Measurements from ENCODE around the gene GATA3.
A peak's percentile ranks its signal among the peaks of the same experiment; 100 is the strongest.

The GATA3 gene

DNA sequence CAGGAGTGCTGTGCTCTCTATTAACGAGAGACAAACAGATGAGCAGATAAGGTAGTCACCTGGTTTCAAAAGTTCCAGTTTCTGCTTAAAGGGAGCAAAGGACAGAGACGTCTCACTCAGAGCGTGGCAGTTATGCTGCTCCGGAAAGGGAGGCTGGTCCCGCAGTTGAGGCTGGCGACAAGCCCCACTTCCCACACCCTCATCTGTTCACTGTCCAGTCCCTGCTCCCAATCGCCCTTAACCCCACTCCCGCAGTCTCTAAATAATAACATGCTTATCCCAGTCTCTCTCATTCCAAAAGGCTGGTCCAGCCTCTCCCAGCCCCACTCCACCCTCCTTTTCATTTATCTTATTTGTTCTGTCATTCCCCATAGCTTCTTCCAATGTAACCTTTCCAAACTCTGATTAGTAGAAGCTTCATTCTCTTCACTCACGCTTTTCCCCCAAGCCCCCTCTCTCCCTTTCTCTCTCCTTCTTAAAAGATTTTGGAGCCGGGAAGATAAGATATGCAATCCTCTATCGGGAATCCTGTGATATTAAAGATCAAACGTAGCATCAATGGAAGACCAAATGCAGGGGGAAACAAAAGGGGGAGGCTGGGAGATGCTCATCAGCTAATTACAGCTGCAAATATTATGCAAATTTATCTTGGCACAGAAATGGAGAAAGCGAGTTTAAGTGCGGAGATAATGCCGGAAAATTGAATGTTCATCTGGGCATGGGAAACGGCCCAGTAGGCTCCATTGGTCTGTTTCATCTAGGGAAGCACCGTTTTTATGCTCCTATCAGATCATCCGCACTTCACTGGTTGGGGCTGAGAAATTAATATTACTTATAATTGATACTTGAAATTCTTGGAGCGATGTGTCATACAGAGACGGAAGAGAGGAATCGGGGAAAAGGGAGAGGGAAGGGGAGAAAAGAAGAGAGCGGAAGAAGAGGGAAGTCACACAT is 16.3 kb upstream of the GATA3 start:
- DNase-seq (ENCODE audit: low spot score) = no peak

DNA sequence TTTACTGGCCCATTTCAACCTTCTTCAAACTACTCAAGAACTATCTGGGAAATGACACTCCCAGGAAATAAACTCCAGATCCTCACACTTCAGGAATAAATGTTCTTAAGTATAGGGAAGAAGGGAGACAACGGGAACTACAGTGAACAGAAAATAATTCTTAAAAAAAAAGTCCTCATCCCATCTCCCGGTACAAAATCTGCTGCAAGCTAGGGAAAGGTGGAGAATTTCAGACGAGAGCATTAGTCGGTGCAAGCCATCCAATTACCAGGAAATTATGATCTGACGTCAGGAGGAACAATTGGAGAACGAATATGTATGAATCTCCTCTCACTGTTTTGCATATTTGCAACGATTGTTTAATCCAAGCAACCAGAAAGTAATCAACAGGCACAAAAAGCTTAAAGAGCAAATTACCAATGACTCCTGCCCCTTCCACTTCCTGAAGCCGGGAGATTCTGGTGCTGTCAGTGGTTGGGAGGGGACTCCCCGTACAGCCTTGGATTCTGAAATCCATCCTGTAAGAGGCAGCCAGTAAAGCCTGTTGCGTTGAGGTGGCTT is 15.1 kb upstream of the GATA3 start:
- DNase-seq (ENCODE audit: low spot score) = no peak

DNA sequence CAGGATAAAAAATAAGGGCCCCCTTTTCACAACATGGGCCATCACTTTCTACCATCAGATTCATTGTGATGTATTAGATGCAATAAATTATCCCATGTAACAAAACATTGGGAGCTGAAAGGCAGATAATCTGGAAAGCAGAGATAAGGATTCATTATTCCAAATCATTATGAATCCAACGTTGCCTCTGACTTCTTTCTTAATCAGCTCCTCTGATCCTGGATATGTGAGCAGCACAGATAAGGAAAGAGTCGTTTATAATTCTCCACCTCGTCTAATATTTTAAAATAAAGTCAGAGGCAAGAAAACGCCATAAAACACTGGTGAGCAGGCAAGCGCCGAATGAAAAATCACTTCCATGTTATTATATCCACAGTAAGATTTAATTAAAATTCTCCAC is 13.8 kb upstream of the GATA3 start:
- DNase-seq (ENCODE audit: low spot score) = no peak

DNA sequence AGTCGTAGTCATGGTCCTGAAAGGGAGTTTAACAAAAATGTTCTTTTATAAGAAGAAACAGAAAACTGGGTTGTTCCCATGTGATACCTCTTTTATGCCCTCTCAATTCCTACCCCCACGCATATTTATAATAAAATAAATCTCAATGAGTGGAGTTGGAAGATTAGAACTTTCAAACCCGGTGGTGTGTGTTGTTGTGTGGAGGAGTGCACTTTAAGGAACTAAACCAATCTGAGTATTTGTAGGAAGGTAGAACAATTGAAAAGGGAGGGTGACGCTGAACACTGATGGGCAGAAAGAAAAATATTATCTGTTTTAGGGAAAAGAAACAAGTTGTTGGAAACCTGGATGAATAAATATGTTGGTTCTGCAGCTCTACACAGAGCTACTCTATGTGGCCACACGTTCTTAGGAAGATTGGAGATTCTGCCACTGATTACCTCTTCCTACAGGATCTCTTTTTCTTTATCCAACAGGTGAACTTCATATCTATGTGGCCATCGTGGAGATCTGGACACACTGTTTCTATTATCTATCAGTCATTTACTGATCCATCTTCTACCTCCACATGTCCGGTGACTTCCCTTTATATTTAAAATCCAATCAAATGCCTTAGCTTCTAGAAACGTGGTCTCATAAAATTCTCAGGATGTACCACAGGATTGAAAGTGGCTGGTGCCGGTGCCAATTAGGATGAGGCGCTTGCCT is 13.1 kb upstream of the GATA3 start:
- no peak for DNase-seq (ENCODE audit: low spot score)

DNA sequence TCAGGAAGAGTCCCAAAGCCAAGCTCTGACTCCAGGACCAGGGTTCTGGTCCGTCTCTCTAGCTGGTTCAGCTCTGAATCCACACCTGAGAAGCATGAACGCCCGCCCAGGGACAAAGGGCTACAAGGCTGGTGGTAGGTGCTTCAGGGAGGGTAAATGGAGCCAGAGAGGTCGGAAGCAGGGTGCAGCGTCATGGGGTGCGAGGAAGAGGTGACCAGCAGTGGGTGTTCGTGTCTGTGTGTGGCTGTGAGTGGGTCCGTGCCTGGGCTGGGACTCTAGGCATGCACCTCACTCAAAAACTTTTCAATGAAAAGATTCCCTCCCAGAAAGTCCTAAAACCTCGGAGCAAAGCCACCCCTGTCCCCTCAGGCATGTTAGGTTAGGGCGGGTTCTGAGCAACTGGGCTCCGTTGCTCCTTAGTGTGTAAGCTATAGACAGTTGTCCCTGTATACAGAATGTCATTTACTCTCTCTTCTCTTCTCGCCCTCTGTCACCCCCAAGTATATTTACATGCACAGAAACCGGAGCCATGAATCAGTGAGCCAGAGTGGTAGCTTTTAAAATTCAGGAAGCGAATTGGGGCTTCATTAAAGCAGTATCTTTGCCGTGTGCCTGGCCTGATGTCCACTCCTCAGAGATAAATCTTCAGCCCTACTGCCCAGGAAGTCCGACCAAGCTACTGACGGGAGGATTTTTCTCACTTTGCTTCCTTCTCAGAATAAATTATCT is 12.3 kb upstream of the GATA3 start:
- no peak for DNase-seq (ENCODE audit: low spot score)

DNA sequence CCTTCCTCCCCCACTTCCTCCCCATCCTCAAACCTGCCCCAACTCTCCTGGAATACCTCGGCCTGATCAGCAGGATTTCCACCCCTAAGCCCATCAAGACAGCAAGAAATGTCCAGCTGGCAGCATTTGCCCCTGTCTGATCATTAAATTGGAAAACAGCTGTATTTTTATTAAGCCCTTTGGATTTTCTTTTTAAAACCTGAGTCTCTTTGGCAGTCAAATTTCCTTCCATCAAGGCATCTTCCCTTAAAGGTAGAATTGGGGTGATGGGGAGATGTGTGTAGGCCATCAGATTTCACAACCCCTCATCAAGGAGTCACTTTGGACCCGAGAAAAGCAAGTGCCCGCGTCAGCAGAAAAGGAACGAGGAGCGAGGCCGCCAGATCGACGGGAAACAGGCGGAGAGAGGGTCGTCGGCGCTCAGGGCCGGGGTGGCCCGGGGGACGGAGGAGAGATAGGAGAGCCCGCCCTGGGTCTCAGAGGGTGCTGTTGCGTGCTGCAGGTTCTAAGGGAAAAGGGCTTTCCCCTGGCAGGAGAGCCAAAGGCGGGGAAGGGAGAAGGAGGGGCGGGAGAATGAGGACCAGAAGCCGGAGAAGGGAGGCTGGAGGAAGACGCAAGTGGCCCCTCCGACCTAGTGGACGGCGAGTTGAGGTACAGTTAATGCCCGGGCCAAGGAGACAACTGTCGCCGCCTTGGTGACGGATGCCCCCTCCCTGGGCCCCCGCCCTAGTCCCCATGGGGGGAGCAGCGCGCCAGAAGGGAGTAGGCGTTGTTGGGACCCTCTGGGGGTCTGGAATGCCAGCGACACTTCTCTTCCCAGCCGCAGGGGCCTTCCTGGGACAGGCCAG is 11.5 kb upstream of the GATA3 start:
- DNase-seq (ENCODE audit: low spot score) = no peak

DNA sequence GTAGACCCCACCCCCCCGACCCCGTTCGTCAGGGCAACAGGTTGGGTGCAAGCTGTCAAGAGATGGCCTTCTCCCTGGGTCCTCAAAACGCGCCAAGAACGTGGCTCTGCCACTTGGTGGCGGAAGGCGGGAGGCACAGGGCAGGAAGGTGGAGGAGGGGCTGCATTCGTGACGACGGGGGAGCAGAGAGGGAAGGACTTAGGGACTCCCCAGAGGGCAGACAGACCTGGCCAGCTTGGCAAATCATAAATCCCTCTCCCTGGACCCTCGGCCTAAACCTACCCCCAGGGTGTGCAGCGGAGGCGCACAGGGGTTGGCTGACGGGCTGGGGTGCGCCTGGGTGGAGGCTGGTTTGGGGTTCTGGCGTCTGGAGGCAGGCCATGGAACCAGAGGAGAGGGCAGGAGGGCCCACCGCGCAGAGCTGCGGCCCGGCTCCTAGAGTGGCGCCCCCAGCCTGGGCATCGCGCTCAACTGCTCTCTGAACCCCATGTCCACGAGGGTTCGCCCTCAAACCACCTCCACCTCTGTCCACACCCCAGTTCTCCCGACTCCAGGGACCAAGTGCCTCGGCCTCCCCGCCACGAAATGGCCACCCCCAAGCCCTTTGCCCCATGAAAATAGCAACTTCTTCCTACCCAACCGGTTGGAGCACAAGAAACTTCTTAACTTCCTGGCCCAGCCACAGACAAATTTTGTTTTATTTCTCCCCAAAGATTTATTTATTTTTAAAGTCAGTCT is 10.8 kb upstream of the GATA3 start:
- DNase-seq (ENCODE audit: low spot score) = no peak

DNA sequence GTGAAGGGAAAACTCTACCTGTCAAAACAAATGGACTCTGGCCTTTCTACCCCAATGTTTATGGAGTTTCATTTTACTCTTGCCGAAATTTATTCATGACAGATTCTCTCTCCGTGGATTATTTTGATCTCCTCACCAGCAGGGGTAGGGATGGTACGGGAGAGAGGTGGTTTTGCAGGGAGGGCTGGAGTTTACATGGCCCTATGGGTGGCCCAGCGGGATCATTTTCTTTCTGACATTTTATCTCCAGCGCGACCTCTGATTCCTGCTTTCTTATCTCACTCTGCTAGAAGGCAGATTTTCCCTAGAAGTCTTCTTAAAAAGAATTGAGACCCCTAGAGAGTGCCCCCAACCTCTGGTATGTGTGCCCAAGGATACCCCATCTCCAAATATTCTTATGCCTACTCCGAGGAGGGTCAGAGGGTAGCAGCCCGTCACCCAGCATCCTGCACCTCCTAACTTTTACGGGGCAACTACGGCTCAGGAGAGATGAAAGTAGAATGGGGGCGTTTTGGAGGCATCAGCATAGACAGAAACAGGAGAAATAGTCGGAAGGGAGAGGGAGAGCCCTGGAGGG is 10.1 kb upstream of the GATA3 start:
- no peak for DNase-seq (ENCODE audit: low spot score)

DNA sequence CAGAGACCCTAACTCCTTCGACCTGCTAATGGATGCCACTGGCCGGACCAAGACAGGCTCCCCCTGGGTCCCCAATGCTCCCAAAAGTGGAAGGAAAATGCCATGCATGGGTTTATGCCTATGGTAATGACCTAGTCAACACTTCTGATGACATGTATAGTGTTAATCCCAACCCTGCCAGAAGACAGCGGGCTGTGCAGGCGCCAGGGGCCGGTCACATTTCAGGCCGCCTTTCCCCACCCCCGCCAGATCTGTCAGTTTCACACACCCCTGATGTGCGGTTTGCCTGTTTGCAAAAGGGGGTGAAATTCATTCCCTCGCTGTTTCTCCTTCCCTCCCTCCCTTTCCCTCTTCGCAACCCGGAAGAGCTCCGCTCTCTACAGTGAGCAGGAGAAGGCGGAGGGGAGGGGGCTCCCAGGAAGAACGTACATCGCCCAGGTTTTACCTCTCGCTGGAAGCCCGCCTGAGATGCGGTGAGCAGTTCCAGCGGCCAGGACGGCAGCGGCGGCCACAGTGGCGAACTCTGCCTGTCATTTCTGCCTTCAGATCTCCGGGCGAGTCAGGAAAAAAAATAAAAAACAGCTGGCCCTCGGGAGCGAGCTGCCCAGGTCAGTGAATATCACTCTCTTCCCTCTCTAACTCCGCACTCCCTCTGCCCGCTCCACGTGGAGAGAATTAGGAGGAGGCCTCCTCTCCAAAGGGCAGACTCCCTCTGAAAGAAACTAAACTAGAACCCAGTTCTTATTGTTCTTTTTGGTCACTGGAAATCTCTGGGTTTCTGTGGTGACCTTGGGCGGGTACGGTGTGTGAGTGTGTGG is 9.4 kb upstream of the GATA3 start:
- no peak for DNase-seq (ENCODE audit: low spot score)

DNA sequence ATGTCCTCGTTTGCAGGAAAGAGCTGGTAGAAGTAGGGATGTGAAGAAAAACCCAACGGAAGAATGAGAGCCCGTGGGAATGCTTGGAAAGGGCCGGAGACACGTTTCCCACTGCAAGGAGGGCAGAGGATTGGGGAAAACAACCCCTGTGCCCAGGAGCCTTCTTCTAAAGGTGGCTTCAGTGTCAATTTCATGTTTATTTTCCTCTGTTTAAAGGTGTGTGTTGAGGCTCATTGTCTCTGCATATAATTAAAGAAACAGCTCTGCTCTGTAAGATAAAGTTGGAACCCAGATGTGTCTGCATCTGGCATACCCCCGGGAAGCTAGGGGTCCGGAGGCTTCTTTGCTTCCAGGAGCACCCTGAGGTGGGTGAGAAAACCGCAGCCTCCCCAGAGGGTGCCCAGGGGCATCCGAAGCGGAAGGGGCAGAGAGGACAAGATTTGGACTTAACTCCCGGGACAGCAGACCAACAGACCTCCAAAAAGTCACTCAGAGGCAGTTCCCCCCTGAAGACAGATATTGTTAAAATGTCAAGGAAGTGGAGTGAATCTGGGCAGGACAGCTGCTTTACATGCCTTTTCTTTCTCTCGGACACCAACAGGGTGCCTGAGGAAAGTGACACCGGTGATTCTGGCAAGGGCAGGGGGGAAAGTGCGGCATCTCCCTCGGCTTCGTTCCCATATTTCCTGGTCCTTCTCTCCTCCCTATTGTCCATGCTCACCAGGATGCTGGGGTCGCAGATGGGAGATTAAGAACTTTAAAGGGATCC is 8.6 kb upstream of the GATA3 start:
- no peak for DNase-seq (ENCODE audit: low spot score)

DNA sequence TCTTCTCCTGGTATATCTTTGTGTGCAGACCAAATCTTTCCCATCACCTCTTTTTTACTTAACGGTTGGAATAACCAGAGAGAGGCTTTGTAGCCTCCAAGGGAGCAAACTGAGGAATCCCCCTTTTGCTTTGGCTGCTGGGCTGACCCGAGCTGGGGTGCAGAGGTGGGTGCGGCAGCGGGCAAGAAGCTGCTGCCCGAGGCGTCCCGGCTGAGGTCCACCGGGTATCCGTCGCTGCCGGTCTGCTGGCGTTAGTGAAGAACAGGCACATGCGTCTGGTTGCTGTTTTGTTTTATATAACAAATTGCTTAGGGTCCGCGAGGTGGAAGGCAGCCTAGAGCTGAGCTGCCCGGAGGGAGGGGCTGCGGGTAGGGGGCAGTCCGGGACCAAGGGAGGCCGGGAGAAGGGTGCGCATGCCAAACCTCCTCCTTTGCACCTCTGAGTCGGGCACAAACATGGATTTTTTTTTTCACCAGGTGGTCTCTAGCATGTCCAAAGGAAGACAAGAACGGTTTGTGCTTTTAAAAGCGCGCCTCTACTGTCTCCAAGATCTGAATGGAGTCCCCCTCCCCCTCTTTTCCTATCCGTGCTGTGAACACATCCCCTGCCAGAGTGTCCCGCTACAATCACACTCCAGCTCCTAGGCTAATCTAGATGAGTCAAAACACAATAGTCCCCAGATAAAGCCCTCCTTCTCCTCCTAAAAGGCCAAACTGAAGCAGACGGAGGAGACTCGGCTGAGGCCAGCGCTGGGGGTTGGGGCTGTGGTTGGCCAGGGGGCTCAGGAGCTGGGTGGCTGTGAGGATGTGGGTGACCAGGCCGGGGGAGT is 6.8 kb upstream of the GATA3 start:
- DNase-seq (ENCODE audit: low spot score) = no peak

DNA sequence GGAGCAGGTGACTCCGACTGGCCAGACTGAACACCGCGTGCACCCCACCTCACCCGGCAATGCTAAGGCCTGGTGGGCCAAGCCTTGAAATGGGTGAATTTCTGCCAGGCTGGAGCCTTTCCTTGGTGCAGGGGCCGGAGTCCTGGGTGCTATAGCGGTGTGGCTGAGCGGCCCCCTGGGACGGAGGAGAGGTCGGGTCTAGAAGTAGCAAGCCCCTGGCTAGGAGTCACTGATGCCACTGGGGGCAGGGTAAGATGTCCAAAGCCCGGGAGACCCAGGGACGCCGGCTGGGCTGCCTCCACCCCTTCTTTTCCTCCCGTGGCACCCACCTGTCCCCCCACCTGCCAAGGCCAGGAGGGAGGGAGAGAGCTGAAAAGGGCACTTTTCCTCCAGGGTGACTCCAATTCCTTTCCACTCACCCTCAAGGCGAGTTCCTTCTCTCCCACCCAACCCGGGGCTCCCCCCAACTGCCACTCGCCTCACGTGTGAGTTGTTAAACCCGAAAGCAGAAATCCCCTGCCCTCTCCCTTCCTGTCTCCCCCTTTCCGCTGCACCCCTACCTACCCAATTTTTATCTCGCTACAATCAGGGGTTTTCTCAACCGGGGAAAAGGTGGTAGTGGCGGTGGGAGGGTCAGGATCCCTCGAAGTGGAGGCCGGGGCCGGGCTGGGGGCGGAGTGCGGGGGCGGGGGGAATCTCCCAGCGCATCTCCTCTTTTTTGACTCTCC is 6.0 kb upstream of the GATA3 start:
- DNase-seq (ENCODE audit: low spot score) = no peak

DNA sequence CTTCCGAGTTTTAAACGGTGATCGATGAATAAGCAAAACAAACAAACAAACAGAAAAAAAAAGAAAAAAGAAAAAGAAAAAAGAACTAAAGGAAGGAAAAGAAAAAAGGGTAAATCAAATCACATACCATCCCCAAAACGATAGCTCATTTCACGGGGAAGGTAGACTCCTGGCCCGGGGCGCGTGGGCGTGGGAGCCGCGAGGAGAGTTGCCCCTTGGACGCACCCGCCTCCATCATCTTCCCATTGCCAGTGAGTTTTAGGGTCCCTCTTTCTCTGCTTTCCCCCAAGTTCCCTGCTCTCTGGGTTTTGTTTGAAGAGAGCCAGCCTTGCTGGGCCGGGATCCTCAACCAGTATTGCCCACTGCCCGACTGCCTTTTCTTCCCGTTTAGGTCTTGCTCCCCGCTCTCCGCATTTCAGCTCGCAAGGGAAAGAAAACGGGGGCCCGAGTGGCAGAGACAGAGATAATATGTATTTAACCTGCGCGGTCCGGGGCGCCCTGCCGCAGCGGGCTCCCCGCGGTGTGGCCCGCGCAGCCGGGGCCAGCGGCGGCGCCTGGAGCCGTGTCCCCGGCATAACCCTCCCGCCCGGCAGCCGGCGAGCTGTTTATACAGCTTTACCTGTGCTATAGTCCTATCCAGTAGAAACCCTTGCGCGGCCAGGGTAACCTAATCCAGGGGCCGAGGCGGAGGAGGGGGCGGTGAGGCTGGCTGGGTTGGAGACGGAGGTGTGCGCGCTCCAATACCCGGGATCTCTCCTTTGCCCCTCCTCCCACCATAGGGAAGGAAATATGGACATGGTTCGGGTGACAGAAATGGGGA is 5.2 kb upstream of the GATA3 start:
- no peak for DNase-seq (ENCODE audit: low spot score)

DNA sequence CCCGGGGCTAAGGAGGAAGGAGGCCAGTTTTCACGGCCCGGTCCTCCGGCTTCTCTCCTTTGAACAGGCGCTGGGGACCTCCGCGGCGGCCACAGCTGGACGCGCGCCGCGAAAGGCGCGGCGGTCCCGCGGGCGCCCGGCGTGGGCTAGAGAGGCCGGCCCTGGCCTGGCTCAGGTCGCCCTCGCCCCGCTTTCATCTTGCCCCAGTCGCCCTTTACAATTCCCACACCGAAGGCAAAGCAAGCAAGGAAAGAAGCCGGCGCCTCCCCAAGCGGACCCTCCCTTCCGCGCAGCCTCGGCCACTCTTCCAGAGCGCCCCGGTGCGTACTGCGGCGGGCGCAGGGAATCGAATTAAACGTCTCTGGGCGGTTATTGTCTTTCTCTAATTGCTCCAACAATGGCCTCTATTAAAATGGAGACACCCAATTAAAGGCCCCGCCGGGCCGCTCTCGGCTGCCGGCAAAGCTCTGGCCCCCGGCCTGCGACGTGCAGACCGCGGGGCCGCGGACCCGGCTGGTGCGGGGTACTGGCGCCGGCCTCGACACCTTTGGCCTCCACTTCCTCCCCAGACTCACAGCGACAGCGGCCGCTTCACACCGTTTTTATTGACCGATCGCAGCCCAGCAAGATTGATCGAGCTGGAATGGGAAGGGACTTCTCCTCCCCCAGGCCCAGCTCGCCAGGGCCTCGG is 4.5 kb upstream of the GATA3 start:
- no peak for DNase-seq (ENCODE audit: low spot score)

DNA sequence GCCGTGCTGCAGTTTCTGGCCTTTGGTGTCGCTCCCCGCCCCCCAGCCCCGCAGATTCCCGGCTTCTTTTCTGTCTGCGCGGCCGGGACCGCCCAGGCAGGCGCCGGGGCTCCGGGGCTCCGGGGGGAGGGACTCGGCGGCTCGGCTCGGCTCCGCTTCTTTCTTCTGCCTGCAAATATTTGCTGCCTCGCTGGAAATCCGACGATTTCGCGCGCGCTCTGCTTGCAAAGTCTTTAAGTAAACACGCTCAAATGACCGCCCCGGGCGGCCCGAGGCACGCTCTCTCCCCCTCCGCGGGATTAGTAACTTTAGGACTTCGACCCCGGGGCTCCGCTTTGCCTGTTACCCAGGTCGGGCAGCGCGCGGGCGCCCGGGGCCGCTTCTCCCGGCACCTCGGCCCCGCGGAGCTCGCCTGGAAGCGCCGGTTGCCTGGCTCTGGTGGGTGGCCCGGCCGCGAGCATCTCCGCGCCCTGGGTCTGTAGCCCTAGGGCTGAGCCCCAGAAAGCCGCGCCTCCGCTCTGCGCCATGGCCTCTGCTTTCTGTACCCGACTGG is 3.9 kb upstream of the GATA3 start:
- DNase-seq (ENCODE audit: low spot score) = peak; percentile 44
